Upper lobe of left lung (tissue), 4 donors: ENCODE data around the gene JSRP1.

ENCODE experiments used
- POLR2A ChIP-seq, 4 donors: fragments of 450-650 bp; IDR thresholded peaks; one replicate each; pipeline ENCODE4 v1.5.1; 2016 to 2017; ENCODE audit warnings: antibody characterized with exemption in 4 of 4, mild to moderate bottlenecking in 2 of 4
- POLR2AphosphoS5 ChIP-seq, 2 donors: sonication (generic); formaldehyde crosslinking; IDR thresholded peaks; one replicate each; pipeline ENCODE4 v1.5.1; 2017; ENCODE audit warnings: antibody characterized with exemption in 2 of 2
- TF ChIP-seq, protein P1 (sequence below), 6 experiments: fragments of 450-650 bp in 4 of 6; fragments of 200-600 bp in 2 of 6; sonication (generic) in 2 of 6; IDR thresholded peaks; one replicate each; pipeline ENCODE4 v1.5.1; 2016 to 2019; ENCODE audit warnings: antibody characterized with exemption in 6 of 6

DNA sequence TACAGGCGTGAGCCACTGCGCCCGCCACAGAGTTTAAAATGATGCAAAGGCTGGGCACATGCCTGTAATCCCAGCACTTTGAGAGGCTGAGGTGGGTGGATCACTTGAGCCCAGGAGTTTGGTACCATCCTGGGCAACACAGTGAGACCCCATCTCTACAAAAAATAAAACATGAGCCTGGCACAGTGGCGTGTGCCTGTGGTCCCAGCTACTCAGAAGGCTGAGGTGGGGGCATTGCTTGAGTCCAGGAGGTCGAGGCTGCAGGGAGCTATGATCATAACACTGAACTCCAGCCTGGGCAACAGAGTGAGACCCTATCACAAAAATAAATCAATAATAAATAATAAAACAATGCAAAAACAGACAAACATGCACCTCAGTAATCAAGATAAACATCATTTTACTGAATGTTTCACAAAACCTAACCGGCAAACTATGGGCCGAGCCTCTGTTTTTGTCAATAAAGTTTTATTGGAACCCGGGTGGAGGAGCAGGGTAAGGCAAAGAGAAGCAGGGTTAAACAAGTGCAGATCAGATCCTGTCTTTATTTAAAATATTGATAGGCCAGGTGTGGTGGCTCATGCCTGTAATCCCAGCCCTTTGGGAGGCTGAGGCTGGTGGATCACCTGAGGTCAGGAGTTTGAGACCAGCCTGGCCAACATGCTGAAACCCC lies 27.8 kb upstream of the JSRP1 start:
- no peak for TF ChIP-seq POLR2A (IDR thresholded peaks at IDR 0.05)
- TF ChIP-seq, protein P1, sequence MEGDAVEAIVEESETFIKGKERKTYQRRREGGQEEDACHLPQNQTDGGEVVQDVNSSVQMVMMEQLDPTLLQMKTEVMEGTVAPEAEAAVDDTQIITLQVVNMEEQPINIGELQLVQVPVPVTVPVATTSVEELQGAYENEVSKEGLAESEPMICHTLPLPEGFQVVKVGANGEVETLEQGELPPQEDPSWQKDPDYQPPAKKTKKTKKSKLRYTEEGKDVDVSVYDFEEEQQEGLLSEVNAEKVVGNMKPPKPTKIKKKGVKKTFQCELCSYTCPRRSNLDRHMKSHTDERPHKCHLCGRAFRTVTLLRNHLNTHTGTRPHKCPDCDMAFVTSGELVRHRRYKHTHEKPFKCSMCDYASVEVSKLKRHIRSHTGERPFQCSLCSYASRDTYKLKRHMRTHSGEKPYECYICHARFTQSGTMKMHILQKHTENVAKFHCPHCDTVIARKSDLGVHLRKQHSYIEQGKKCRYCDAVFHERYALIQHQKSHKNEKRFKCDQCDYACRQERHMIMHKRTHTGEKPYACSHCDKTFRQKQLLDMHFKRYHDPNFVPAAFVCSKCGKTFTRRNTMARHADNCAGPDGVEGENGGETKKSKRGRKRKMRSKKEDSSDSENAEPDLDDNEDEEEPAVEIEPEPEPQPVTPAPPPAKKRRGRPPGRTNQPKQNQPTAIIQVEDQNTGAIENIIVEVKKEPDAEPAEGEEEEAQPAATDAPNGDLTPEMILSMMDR (IDR thresholded peaks at IDR 0.05), result no peak
- TF ChIP-seq POLR2AphosphoS5 (IDR thresholded peaks at IDR 0.05), result no peak
